GM23248 (cell line): ENCODE measurements around the gene CACNA2D1.

ENCODE experiments used
- EZH2 ChIP-seq: fragments of 200-600 bp; sonication (generic); IDR thresholded peaks from 2 replicates; pipeline ENCODE4 v1.6.1; 2018; ENCODE audit warnings: antibody characterized with exemption, mild to moderate bottlenecking; ENCODE audit not compliant: insufficient read depth, poor library complexity, severe bottlenecking
- EZH2phosphoT487 ChIP-seq: fragments of 200-600 bp; sonication (generic); IDR thresholded peaks from 2 replicates; pipeline ENCODE4 v1.6.1; 2018; ENCODE audit warnings: antibody characterized with exemption, moderate library complexity, mild to moderate bottlenecking, low read depth; ENCODE audit not compliant: insufficient read depth

GRCh38 chr7:82435769-82436168 lies 7.8 kb downstream of the CACNA2D1 start:
- TF ChIP-seq EZH2 (no peak), EZH2phosphoT487 (no peak)
